ENCODE measurements around the gene HAS3.

HAS3 gene

DNA sequence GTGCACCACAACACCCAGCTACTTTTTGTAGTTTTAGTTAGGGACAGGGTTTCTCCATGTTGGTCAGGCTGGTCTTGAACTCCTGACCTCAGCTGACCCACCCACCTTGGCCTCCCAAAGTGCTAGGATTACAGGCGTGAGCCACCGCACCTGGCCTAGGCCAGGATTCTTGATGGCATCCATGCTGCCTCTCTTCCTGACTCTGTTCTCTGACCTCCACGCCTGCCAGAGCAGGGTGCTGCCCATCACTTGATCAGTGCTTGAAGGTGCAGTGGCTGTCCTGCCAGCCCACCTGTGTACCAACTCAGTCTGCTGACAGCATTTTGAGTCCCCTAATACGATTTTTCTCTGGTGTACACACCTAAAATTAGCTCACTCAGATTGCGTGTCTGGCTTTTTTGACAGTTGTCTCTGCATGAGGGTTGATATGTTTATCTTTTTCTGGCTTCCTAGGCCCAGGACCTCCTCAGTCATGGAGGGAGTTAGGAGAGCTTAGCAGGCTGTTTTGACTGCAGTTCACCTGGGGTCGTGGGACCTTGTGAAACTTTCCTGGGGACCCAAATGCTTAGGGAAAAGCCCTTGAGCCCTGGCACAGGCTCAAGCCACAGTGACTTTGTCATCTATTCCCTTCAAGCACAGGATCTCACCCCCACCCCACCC lies 5.9 kb downstream of the HAS3 start:
- Histone ChIP-seq H3K9me3 (ENCODE audit: control insufficient read depth in 2 of 2, low read length in 2 of 2) (no peaks in the 10 kb centered on the region), H3K27ac (ENCODE audit: low read length) (no peak overlapping the region), H3K36me3 (ENCODE audit: control insufficient read depth in 2 of 2, insufficient read depth in 2 of 2, low read length in 2 of 2) (peaks cover 18 to 34% of the 10 kb centered on the region in 2 donors), H3K27me3 (ENCODE audit: control insufficient read depth in 1 of 2, insufficient read depth in 2 of 2, low read length in 2 of 2) (peaks cover 26 to 37% of the 10 kb centered on the region in 2 donors), H3K4me3 (ENCODE audit: low read length in 2 of 2) (no peak overlapping the region), H3K9ac (ENCODE audit: low read length in 2 of 2) (no peak overlapping the region), H3K4me1 (ENCODE audit: control insufficient read depth, insufficient read depth, low read length) (peaks cover 20% of the 10 kb centered on the region)

GRCh38 chr16:69111876-69112230 lies 6.4 kb downstream of the HAS3 start:
- H3K36me3 ChIP-seq (ENCODE audit: control insufficient read depth in 2 of 2, insufficient read depth in 2 of 2, low read length in 2 of 2) = peaks cover 19 to 38% of the 10 kb centered on the region in 2 donors
- peaks cover 25 to 32% of the 10 kb centered on the region in 2 donors for H3K27me3 ChIP-seq (ENCODE audit: control insufficient read depth in 1 of 2, insufficient read depth in 2 of 2, low read length in 2 of 2)
- H3K4me3 ChIP-seq (ENCODE audit: low read length in 2 of 2) = no peak overlapping the region
- no peaks in the 10 kb centered on the region for H3K9me3 ChIP-seq (ENCODE audit: control insufficient read depth in 2 of 2, low read length in 2 of 2)
- peaks cover 17% of the 10 kb centered on the region for H3K4me1 ChIP-seq (ENCODE audit: control insufficient read depth, insufficient read depth, low read length)
- H3K27ac ChIP-seq (ENCODE audit: low read length) = no peak overlapping the region
- H3K9ac ChIP-seq (ENCODE audit: low read length in 2 of 2) = no peak overlapping the region

DNA sequence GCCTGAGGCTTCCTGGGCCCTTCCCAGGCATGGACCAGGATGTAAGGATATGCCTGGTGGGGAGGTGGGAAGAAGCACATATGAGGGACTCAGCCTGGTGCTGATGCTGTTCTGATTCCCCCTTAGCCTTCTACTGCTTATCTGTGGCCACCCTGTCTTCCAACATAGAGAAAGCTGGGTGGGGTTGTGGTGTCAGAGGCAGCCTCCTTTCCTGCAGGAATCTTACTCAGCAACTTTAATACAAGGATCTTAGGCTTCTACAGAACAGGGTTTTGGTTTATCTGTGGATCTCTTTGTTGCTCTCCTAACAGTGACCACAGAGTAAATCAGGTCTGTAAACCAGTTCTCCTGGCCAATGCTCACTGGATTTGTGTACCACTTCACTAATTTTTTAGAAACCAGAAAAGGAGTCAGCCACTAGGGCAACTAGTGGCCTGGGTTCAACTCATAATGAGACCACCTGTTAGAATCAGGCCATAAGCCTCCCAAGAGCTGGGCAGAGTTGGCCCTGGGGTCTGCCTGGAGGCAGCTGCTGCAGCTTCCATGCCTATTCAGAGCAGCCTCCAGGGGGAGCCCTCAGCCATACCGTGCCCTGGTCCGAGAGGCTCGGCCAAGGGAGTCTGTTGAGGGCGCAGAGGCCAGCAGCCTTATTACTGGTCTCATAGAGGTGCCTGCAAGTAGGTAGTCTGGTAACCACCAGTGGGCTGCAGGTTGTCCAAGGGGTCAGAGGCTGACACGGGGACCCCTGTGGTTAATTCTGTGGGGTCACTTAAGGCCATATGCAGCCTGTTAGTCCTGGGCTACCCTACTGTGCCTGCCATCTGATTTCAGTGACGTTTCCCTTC lies 7.1 kb downstream of the HAS3 start:
- Histone ChIP-seq H3K4me3 (ENCODE audit: low read length in 2 of 2) (no peak overlapping the region), H3K36me3 (ENCODE audit: control insufficient read depth in 2 of 2, insufficient read depth in 2 of 2, low read length in 2 of 2) (peaks cover 20 to 40% of the 10 kb centered on the region in 2 donors), H3K27me3 (ENCODE audit: control insufficient read depth in 1 of 2, insufficient read depth in 2 of 2, low read length in 2 of 2) (peaks cover 20 to 26% of the 10 kb centered on the region in 2 donors)

GRCh38 chr16:69113216-69113615 lies 7.8 kb downstream of the HAS3 start:
- Histone ChIP-seq H3K4me1 (ENCODE audit: control insufficient read depth, insufficient read depth, low read length) (peaks cover 4% of the 10 kb centered on the region), H3K36me3 (ENCODE audit: control insufficient read depth in 2 of 2, insufficient read depth in 2 of 2, low read length in 2 of 2) (peaks cover 27 to 46% of the 10 kb centered on the region in 2 donors), H3K9ac (ENCODE audit: low read length in 2 of 2) (no peak overlapping the region), H3K9me3 (ENCODE audit: control insufficient read depth in 2 of 2, low read length in 2 of 2) (no peaks in the 10 kb centered on the region), H3K4me3 (ENCODE audit: low read length in 2 of 2) (no peak overlapping the region), H3K27ac (ENCODE audit: low read length) (no peak overlapping the region), H3K27me3 (ENCODE audit: control insufficient read depth in 1 of 2, insufficient read depth in 2 of 2, low read length in 2 of 2) (peaks cover 14 to 19% of the 10 kb centered on the region in 2 donors)

More for the DNA sequence above, 7.1 kb downstream of the HAS3 start:
- peaks cover 11% of the 10 kb centered on the region for H3K4me1 ChIP-seq (ENCODE audit: control insufficient read depth, insufficient read depth, low read length)
- H3K9ac ChIP-seq (ENCODE audit: low read length in 2 of 2) = no peak overlapping the region
- no peaks in the 10 kb centered on the region for H3K9me3 ChIP-seq (ENCODE audit: control insufficient read depth in 2 of 2, low read length in 2 of 2)
- H3K27ac ChIP-seq (ENCODE audit: low read length) = no peak overlapping the region

- Histone ChIP-seq H3K4me3 (ENCODE audit: low read length in 2 of 2) (no peak overlapping the region), H3K27me3 (ENCODE audit: control insufficient read depth in 1 of 2, insufficient read depth in 2 of 2, low read length in 2 of 2) (peaks cover 3 to 7% of the 10 kb centered on the region in 2 donors), H3K4me1 (ENCODE audit: control insufficient read depth, insufficient read depth, low read length) (peaks cover 6% of the 10 kb centered on the region), H3K9ac (ENCODE audit: low read length in 2 of 2) (no peak overlapping the region), H3K36me3 (ENCODE audit: control insufficient read depth in 2 of 2, insufficient read depth in 2 of 2, low read length in 2 of 2) (peaks cover 34 to 52% of the 10 kb centered on the region in 2 donors), H3K27ac (ENCODE audit: low read length) (no peak overlapping the region), H3K9me3 (ENCODE audit: control insufficient read depth in 2 of 2, low read length in 2 of 2) (no peaks in the 10 kb centered on the region)
Measured at GRCh38 chr16:69114346-69114975, 9.0 kb downstream of the HAS3 start.

- Histone ChIP-seq H3K9ac (ENCODE audit: low read length in 2 of 2) (no peak overlapping the region), H3K27ac (ENCODE audit: low read length) (no peak overlapping the region), H3K4me3 (ENCODE audit: low read length in 2 of 2) (no peak overlapping the region), H3K9me3 (ENCODE audit: control insufficient read depth in 2 of 2, low read length in 2 of 2) (no peaks in the 10 kb centered on the region), H3K4me1 (ENCODE audit: control insufficient read depth, insufficient read depth, low read length) (peaks cover 7% of the 10 kb centered on the region), H3K36me3 (ENCODE audit: control insufficient read depth in 2 of 2, insufficient read depth in 2 of 2, low read length in 2 of 2) (peaks cover 38 to 50% of the 10 kb centered on the region in 2 donors), H3K27me3 (ENCODE audit: control insufficient read depth in 1 of 2, insufficient read depth in 2 of 2, low read length in 2 of 2) (peaks cover 2% of the 10 kb centered on the region in 2 donors)
Measured at GRCh38 chr16:69114976-69115355, 9.5 kb downstream of the HAS3 start.

DNA sequence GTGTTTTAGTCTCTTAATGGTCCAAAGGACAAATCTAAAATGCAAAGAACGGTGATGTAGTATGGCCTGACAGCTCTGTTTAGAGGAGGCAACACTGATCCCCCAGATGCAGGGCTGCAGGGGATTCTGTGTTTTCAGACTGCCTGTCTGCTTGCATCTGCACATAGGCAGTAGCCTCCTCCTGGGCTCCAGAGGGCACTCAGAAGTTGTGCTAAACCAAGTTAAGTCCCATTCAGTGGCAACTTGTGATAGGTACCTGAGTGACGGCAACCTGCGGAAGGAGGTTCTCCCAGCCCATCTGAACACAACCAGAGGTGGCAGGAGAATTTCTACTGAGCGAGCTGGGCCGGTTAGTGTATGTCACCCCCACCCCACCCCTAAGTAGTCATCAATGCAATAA lies 9.9 kb downstream of the HAS3 start:
- Histone ChIP-seq H3K9me3 (ENCODE audit: control insufficient read depth in 2 of 2, low read length in 2 of 2) (no peaks in the 10 kb centered on the region), H3K36me3 (ENCODE audit: control insufficient read depth in 2 of 2, insufficient read depth in 2 of 2, low read length in 2 of 2) (peaks cover 42 to 50% of the 10 kb centered on the region in 2 donors), H3K4me3 (ENCODE audit: low read length in 2 of 2) (no peak overlapping the region), H3K9ac (ENCODE audit: low read length in 2 of 2) (no peak overlapping the region), H3K27me3 (ENCODE audit: control insufficient read depth in 1 of 2, insufficient read depth in 2 of 2, low read length in 2 of 2) (peaks cover 2% of the 10 kb centered on the region in 2 donors), H3K27ac (ENCODE audit: low read length) (no peak overlapping the region), H3K4me1 (ENCODE audit: control insufficient read depth, insufficient read depth, low read length) (peaks cover 7% of the 10 kb centered on the region)

DNA sequence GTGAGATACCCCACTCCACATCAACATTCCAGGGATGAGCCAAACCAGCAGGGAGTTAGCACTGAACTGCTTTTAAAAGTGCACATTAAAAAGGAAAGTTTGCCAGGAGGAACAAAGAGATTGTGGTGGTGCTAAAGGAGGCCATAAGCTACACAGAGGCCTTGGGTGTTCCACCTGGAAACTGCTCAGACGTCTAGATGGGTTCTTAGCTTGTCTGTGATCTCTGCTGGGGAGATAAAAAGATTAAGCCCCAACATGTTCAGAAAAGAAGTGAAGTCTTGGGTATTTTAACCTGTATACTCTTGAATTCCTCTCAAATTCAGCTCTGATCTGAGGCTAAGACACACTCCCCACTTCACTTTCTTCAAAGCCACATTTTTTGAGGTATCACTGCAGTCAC lies 10.4 kb downstream of the HAS3 start:
- no peak overlapping the region for H3K9ac ChIP-seq (ENCODE audit: low read length in 2 of 2)
- H3K36me3 ChIP-seq (ENCODE audit: control insufficient read depth in 2 of 2, insufficient read depth in 2 of 2, low read length in 2 of 2) = peaks cover 47% of the 10 kb centered on the region in 2 donors
- H3K27me3 ChIP-seq (ENCODE audit: control insufficient read depth in 1 of 2, insufficient read depth in 2 of 2, low read length in 2 of 2) = peaks cover 2% of the 10 kb centered on the region in 2 donors
- H3K27ac ChIP-seq (ENCODE audit: low read length) = no peak overlapping the region
- H3K9me3 ChIP-seq (ENCODE audit: control insufficient read depth in 2 of 2, low read length in 2 of 2) = no peaks in the 10 kb centered on the region
- H3K4me1 ChIP-seq (ENCODE audit: control insufficient read depth, insufficient read depth, low read length) = peaks cover 7% of the 10 kb centered on the region
- no peak overlapping the region for H3K4me3 ChIP-seq (ENCODE audit: low read length in 2 of 2)

GRCh38 chr16:69116256-69116875 lies 10.9 kb downstream of the HAS3 start:
- no peak overlapping the region for H3K27ac ChIP-seq (ENCODE audit: low read length)

GRCh38 chr16:69116906-69117305 lies 11.5 kb downstream of the HAS3 start:
- H3K4me1 ChIP-seq (ENCODE audit: control insufficient read depth, insufficient read depth, low read length) = peaks cover 7% of the 10 kb centered on the region
- no peak overlapping the region for H3K4me3 ChIP-seq (ENCODE audit: low read length in 2 of 2)
- no peaks in the 10 kb centered on the region for H3K27me3 ChIP-seq (ENCODE audit: control insufficient read depth in 1 of 2, insufficient read depth in 2 of 2, low read length in 2 of 2)
- H3K9ac ChIP-seq (ENCODE audit: low read length in 2 of 2) = no peak overlapping the region
- no peaks in the 10 kb centered on the region for H3K9me3 ChIP-seq (ENCODE audit: control insufficient read depth in 2 of 2, low read length in 2 of 2)
- H3K27ac ChIP-seq (ENCODE audit: low read length) = no peak overlapping the region
- H3K36me3 ChIP-seq (ENCODE audit: control insufficient read depth in 2 of 2, insufficient read depth in 2 of 2, low read length in 2 of 2) = peaks cover 48 to 49% of the 10 kb centered on the region in 2 donors

More at GRCh38 chr16:69116256-69116875, 10.9 kb downstream of the HAS3 start:
- peaks cover 7% of the 10 kb centered on the region for H3K4me1 ChIP-seq (ENCODE audit: control insufficient read depth, insufficient read depth, low read length)
- peaks cover 48 to 49% of the 10 kb centered on the region in 2 donors for H3K36me3 ChIP-seq (ENCODE audit: control insufficient read depth in 2 of 2, insufficient read depth in 2 of 2, low read length in 2 of 2)
- peaks cover 1 to 2% of the 10 kb centered on the region in 2 donors for H3K27me3 ChIP-seq (ENCODE audit: control insufficient read depth in 1 of 2, insufficient read depth in 2 of 2, low read length in 2 of 2)
- H3K9ac ChIP-seq (ENCODE audit: low read length in 2 of 2) = no peak overlapping the region
- no peaks in the 10 kb centered on the region for H3K9me3 ChIP-seq (ENCODE audit: control insufficient read depth in 2 of 2, low read length in 2 of 2)
- H3K4me3 ChIP-seq (ENCODE audit: low read length in 2 of 2) = no peak overlapping the region

All from stomach smooth muscle (tissue), 2 donors.